Neural cell (in vitro differentiated cells): ENCODE results near the gene TESMIN.

Source experiments
- EZH2 ChIP-seq: fragments of 200-600, 300-800 bp; shearing (Covaris generic), sonication (generic); IDR thresholded peaks from 2 replicates; pipeline ENCODE4 v1.6.1; 2014; ENCODE audit warnings: antibody characterized with exemption, low read length, borderline replicate concordance, mild to moderate bottlenecking; ENCODE audit not compliant: insufficient read depth, poor library complexity, severe bottlenecking
- TAF1 ChIP-seq: IDR thresholded peaks from 2 replicates; pipeline ENCODE4 v1.6.1; 2012; ENCODE audit warnings: low read depth
- TF ChIP-seq, protein P1 (sequence below): fragments of 450-650 bp; IDR thresholded peaks from 2 replicates; pipeline ENCODE4 v1.5.1; 2014; ENCODE audit warnings: antibody characterized with exemption, mild to moderate bottlenecking, moderate library complexity; ENCODE audit not compliant: poor library complexity, severe bottlenecking
- TF ChIP-seq, protein P2 (sequence below): IDR thresholded peaks from 2 replicates; pipeline ENCODE4 v1.6.1; 2012; ENCODE audit warnings: borderline replicate concordance

DNA sequence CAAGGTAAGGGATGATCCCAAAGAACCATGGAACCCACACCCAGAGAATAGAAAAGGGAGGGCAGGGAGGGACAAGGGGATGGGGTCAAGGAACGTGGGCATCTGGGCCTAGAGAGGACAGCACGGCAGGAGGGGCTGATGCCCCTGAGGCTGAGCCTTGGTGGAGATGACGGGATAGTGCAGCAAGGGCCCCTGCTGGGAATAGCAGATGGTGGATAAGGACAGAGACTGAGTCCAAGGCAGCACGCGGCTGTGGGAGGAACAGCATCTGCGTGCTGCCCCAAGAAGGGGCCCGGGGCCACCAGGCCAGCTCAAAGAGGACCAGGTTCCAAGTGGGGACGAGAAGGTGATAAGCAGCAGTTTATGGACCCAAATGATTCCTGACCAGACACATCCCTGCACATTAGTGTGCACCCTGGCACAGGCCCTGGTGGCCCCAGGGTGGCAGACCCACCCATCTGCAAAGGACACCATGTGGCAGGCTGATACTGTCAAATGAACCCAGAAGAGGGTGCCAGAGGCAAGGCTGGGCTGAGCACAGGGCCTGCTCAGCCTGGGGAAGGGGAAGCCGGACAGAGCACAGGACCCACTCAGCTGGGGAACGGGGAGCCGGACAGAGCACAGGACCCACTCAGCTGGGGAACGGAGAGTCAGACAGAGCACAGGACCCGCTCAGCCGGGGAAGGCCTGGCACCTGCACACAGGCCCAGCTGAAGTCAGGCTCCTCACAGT, 12.8 kb upstream of the TESMIN start:
- TF ChIP-seq, protein P1, sequence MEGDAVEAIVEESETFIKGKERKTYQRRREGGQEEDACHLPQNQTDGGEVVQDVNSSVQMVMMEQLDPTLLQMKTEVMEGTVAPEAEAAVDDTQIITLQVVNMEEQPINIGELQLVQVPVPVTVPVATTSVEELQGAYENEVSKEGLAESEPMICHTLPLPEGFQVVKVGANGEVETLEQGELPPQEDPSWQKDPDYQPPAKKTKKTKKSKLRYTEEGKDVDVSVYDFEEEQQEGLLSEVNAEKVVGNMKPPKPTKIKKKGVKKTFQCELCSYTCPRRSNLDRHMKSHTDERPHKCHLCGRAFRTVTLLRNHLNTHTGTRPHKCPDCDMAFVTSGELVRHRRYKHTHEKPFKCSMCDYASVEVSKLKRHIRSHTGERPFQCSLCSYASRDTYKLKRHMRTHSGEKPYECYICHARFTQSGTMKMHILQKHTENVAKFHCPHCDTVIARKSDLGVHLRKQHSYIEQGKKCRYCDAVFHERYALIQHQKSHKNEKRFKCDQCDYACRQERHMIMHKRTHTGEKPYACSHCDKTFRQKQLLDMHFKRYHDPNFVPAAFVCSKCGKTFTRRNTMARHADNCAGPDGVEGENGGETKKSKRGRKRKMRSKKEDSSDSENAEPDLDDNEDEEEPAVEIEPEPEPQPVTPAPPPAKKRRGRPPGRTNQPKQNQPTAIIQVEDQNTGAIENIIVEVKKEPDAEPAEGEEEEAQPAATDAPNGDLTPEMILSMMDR = no peak
- TF ChIP-seq TAF1 (no peak), EZH2 (no peak)
- TF ChIP-seq, protein P2, sequence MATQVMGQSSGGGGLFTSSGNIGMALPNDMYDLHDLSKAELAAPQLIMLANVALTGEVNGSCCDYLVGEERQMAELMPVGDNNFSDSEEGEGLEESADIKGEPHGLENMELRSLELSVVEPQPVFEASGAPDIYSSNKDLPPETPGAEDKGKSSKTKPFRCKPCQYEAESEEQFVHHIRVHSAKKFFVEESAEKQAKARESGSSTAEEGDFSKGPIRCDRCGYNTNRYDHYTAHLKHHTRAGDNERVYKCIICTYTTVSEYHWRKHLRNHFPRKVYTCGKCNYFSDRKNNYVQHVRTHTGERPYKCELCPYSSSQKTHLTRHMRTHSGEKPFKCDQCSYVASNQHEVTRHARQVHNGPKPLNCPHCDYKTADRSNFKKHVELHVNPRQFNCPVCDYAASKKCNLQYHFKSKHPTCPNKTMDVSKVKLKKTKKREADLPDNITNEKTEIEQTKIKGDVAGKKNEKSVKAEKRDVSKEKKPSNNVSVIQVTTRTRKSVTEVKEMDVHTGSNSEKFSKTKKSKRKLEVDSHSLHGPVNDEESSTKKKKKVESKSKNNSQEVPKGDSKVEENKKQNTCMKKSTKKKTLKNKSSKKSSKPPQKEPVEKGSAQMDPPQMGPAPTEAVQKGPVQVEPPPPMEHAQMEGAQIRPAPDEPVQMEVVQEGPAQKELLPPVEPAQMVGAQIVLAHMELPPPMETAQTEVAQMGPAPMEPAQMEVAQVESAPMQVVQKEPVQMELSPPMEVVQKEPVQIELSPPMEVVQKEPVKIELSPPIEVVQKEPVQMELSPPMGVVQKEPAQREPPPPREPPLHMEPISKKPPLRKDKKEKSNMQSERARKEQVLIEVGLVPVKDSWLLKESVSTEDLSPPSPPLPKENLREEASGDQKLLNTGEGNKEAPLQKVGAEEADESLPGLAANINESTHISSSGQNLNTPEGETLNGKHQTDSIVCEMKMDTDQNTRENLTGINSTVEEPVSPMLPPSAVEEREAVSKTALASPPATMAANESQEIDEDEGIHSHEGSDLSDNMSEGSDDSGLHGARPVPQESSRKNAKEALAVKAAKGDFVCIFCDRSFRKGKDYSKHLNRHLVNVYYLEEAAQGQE = no peak
